WTC11 (cell line): ENCODE results near the gene PRKAR1B. TPM values are rescaled to one million over a fixed set of nuclear protein-coding genes. Genes with fewer than 3 reads are reported as not detected.

Experiments used
- ATAC-seq: fragments of 200-7000 bp; cut with Tn5 transposase; 2 replicates; pipeline ENCODE4 v1.10.0; 2021; ENCODE audit warnings: mild to moderate bottlenecking, moderate library complexity
- CTCF ChIA-PET: fragments of 300-600 bp; sonication (Branson Sonifier 250); formaldehyde crosslinking; loops from one replicate; lab custom pipeline; 2021; ENCODE audit warnings: antibody characterized with exemption; lab: Charles Lee
- POLR2A ChIA-PET: fragments of 350-600 bp; sonication (Branson Sonifier 250); formaldehyde crosslinking; loops from one replicate; lab custom pipeline; 2021; ENCODE audit warnings: antibody characterized with exemption; lab: Charles Lee
- DNase-seq: peaks from one replicate; pipeline ENCODE4 v3.0.0; 2021; ENCODE audit warnings: low spot score
- H3K27ac Mint-ChIP-seq: 2 replicates; pipeline ENCODE4 v1.8.0; 2021; ENCODE audit warnings: mixed read lengths
- H3K27me3 Mint-ChIP-seq: 2 replicates; pipeline ENCODE4 v1.8.0; 2021; ENCODE audit warnings: low read depth, mild to moderate bottlenecking, moderate library complexity, mixed read lengths
- H3K36me3 Mint-ChIP-seq: 2 replicates; pipeline ENCODE4 v1.8.0; 2021; ENCODE audit warnings: mixed read lengths
- H3K4me1 Mint-ChIP-seq: 2 replicates; pipeline ENCODE4 v1.8.0; 2022; ENCODE audit warnings: mixed read lengths
- H3K4me3 Mint-ChIP-seq: 2 replicates; pipeline ENCODE4 v1.8.0; 2021; ENCODE audit warnings: mild to moderate bottlenecking, moderate library complexity, mixed read lengths
- H3K9me3 Mint-ChIP-seq: 2 replicates; pipeline ENCODE4 v1.8.0; 2021; ENCODE audit warnings: mixed read lengths
- ATF2 ChIP-seq: sonication (generic); formaldehyde crosslinking; IDR thresholded peaks from 2 replicates; pipeline ENCODE4 v1.8.1; 2022; ENCODE audit warnings: low read depth, missing genetic modification reagents, borderline replicate concordance
- ATF3 ChIP-seq: sonication (generic); formaldehyde crosslinking; conservative IDR thresholded peaks from 2 replicates; pipeline ENCODE4 v1.8.1; 2022; ENCODE audit warnings: mild to moderate bottlenecking, missing genetic modification reagents
- ESRRA ChIP-seq: sonication (generic); formaldehyde crosslinking; IDR thresholded peaks from 2 replicates; pipeline ENCODE4 v1.8.1; 2022; ENCODE audit warnings: mild to moderate bottlenecking, missing genetic modification reagents, borderline replicate concordance
- ETV6 ChIP-seq: sonication (generic); formaldehyde crosslinking; IDR thresholded peaks from 2 replicates; pipeline ENCODE4 v1.8.1; 2022; ENCODE audit warnings: mild to moderate bottlenecking, missing genetic modification reagents
- GRHL2 ChIP-seq: fragments of 250-450 bp; sonication (Bioruptor Pico); IDR thresholded peaks from 2 replicates; pipeline ENCODE4 v1.8.0; 2022; ENCODE audit warnings: mild to moderate bottlenecking, moderate library complexity; ENCODE audit not compliant: insufficient replicate concordance, severe bottlenecking
- JAZF1 ChIP-seq: fragments of 250-450 bp; sonication (Bioruptor Pico); IDR thresholded peaks from 2 replicates; pipeline ENCODE4 v1.9.0; 2021; ENCODE audit warnings: moderate library complexity, mild to moderate bottlenecking, inconsistent platforms
- MXD4 ChIP-seq: fragments of 250-450 bp; sonication (Bioruptor Pico); IDR thresholded peaks from 2 replicates; pipeline ENCODE4 v1.8.0; 2021; ENCODE audit warnings: mild to moderate bottlenecking, moderate library complexity, borderline replicate concordance
- NFATC4 ChIP-seq: fragments of 250-450 bp; sonication (Bioruptor Pico); IDR thresholded peaks from 2 replicates; pipeline ENCODE4 v1.9.0; 2021; ENCODE audit warnings: mild to moderate bottlenecking
- NFE2L1 ChIP-seq: sonication (generic); formaldehyde crosslinking; IDR thresholded peaks from 2 replicates; pipeline ENCODE4 v1.8.1; 2023; ENCODE audit warnings: missing genetic modification reagents
- PRDM15 ChIP-seq: sonication (generic); formaldehyde crosslinking; IDR thresholded peaks from 2 replicates; pipeline ENCODE4 v1.8.0; 2022; ENCODE audit warnings: missing genetic modification reagents
- RELA ChIP-seq: sonication (generic); formaldehyde crosslinking; IDR thresholded peaks from 2 replicates; pipeline ENCODE4 v1.8.1; 2022; ENCODE audit warnings: missing genetic modification reagents, mild to moderate bottlenecking, borderline replicate concordance
- RORB ChIP-seq: fragments of 250-450 bp; sonication (Bioruptor Pico); IDR thresholded peaks from 2 replicates; pipeline ENCODE4 v1.9.0; 2021; ENCODE audit warnings: mild to moderate bottlenecking
- ZNF232 ChIP-seq: sonication (generic); formaldehyde crosslinking; IDR thresholded peaks from 2 replicates; pipeline ENCODE4 v1.8.0; 2022; ENCODE audit warnings: mild to moderate bottlenecking, missing genetic modification reagents
- ZNF671 ChIP-seq: fragments of 250-450 bp; sonication (Bioruptor Pico); IDR thresholded peaks from 2 replicates; pipeline ENCODE4 v1.8.0; 2021; ENCODE audit warnings: mild to moderate bottlenecking
- total RNA-seq: library from RNA; stranded (reverse); gene quantifications from 3 replicates; pipeline ENCODE4 v1.2.3, GENCODE V29; 2021
- TF ChIP-seq, protein P1 (sequence below): sonication (generic); formaldehyde crosslinking; IDR thresholded peaks from 2 replicates; pipeline ENCODE4 v1.8.0; 2023; ENCODE audit warnings: missing genetic modification reagents
- TF ChIP-seq, protein P2 (sequence below): fragments of 250-450 bp; sonication (Bioruptor Pico); IDR thresholded peaks from 2 replicates; pipeline ENCODE4 v1.9.0; 2021; ENCODE audit warnings: mild to moderate bottlenecking
- TF ChIP-seq, protein P3 (sequence below): sonication (generic); formaldehyde crosslinking; IDR thresholded peaks from 2 replicates; pipeline ENCODE4 v1.8.1; 2022; ENCODE audit warnings: mild to moderate bottlenecking, moderate library complexity, missing genetic modification reagents
- TF ChIP-seq, protein P4 (sequence below): fragments of 250-450 bp; sonication (Bioruptor Pico); conservative IDR thresholded peaks from 2 replicates; pipeline ENCODE4 v1.9.0; 2021; ENCODE audit warnings: mild to moderate bottlenecking

Gene PRKAR1B
- total RNA-seq, 1 experiment from 2014 or later, result 43.6 TPM

- TF ChIP-seq, protein P1, sequence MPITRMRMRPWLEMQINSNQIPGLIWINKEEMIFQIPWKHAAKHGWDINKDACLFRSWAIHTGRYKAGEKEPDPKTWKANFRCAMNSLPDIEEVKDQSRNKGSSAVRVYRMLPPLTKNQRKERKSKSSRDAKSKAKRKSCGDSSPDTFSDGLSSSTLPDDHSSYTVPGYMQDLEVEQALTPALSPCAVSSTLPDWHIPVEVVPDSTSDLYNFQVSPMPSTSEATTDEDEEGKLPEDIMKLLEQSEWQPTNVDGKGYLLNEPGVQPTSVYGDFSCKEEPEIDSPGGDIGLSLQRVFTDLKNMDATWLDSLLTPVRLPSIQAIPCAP, result no peak
- no peak for TF ChIP-seq NFE2L1 (CRISPR knock-in tag)
- TF ChIP-seq ATF3, result no peak
- TF ChIP-seq ETV6 (CRISPR knock-in tag), result no peak
- TF ChIP-seq ZNF671, result no peak
- no peak for TF ChIP-seq MXD4 (CRISPR knock-in tag)
- TF ChIP-seq, protein P2, sequence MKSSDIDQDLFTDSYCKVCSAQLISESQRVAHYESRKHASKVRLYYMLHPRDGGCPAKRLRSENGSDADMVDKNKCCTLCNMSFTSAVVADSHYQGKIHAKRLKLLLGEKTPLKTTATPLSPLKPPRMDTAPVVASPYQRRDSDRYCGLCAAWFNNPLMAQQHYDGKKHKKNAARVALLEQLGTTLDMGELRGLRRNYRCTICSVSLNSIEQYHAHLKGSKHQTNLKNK (CRISPR knock-in tag), result no peak
- TF ChIP-seq RELA (CRISPR knock-in tag), result no peak
Measured at GRCh38 chr7:768881-769504, 41.9 kb upstream of the PRKAR1B start (continued).

DNA sequence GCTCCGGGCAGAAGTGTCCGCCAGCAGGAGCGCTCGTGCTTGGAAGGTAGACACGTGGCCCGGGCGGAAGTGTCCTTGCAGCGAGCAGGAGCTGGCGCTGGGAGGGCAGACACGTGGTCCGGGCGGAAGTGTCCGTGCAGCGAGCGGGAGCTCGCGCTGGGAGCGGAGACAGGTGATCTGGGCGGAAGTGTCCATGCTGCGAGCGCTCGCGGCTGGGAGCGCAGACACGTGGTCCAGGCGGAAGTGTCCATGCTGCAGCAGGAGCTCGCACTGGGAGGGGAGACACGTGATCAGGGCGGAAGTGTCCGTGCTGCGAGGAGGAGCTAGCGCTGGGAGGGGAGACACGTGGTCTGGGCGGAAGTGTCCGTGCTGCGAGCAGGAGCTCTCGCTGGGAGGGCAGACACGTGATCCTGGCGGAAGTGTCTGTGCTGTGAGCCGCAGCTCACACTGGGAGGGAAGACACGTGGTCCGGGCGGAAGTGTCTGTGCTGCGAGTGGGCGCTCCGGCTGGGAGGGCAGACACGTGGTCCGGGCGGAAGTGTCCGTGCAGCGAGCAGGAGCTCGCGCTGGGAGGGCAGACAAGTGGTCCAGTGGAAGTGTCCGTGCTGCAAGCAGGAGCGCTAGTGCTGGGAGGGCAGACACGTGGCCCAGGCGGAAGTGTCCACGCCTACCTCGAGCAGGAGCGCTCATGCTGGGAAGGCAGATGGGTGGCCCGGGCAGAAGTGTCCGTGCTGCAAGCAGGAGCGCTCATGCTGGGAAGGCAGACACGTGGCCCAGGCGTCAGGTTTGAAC is 41.1 kb upstream of the PRKAR1B start:
- TF ChIP-seq NFATC4 (CRISPR knock-in tag), result no peak
- TF ChIP-seq ESRRA, result no peak
- TF ChIP-seq RORB (CRISPR knock-in tag), result no peak
- no peak for TF ChIP-seq PRDM15 (CRISPR knock-in tag)
- no peak for TF ChIP-seq ATF2
- TF ChIP-seq ZNF671, result no peak
- TF ChIP-seq, protein P3, sequence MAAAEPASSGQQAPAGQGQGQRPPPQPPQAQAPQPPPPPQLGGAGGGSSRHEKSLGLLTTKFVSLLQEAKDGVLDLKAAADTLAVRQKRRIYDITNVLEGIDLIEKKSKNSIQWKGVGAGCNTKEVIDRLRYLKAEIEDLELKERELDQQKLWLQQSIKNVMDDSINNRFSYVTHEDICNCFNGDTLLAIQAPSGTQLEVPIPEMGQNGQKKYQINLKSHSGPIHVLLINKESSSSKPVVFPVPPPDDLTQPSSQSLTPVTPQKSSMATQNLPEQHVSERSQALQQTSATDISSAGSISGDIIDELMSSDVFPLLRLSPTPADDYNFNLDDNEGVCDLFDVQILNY (CRISPR knock-in tag), result no peak
- TF ChIP-seq ZNF232 (CRISPR knock-in tag), result no peak
- TF ChIP-seq JAZF1 (CRISPR knock-in tag), result no peak
- no peak for TF ChIP-seq GRHL2
- TF ChIP-seq ATF3, result no peak
- TF ChIP-seq, protein P4, sequence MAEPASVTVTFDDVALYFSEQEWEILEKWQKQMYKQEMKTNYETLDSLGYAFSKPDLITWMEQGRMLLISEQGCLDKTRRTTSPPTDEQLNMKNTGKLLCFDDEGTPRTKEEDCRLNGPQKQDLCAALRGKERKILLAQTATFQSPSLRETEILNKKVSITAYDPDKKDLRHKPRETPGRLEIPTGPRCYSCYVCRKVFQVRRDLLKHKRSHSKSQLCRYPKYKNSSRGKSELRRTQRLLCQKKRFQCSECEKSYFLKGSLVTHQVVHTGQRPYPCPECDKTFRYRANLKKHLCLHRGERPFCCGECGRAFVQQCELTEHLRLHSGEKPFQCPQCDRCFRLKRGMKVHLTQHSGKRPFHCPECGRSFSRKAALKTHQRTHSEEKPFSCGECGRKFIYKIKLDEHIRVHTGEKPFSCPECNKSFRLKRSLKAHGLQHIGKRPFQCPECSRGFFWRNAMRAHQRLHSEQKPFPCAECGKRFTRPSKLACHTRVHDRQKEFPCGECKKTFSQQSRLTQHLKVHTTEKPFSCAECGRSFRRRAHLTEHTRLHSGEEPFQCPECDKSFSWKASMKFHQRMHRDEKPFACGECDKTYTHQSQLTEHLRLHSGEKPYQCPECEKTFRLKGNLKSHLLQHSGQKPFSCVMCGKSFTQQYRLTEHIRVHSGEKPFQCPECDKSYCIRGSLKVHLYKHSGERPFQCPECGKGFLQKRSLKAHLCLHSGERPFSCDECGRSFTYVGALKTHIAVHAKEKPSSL (CRISPR knock-in tag), result no peak
- peak overlapping the region; percentile 54 for H3K27ac Mint-ChIP-seq
- ChIA-PET CTCF (interaction anchor here (0.6 to 1.0 kb wide), 2 partner anchors 73 to 106 kb away, joined by 3 to 4 read pairs; no protein-coding TSS in a partner anchor), POLR2A (interaction anchor here (0.7 kb wide), 1 partner anchor 1912 kb away, joined by 3 read pairs; no protein-coding TSS in a partner anchor)
- H3K36me3 Mint-ChIP-seq, result peaks cover 27% of the 10 kb centered on the region
- ATAC-seq (no peak), DNase-seq (no peak)
- H3K27me3 Mint-ChIP-seq, result no peaks in the 10 kb centered on the region
- no peaks in the 10 kb centered on the region for H3K9me3 Mint-ChIP-seq
- no peaks in the 10 kb centered on the region for H3K4me1 Mint-ChIP-seq
- no peak overlapping the region for H3K4me3 Mint-ChIP-seq
